CD4-positive, alpha-beta T cell treated with Interleukin-4 for 4 hours (primary cell): Measurements from ENCODE around the gene PRR35.
"Not testable (repeated sequence)": the region's sequence is repeated elsewhere in the genome, so short reads cannot be mapped to it uniquely, and the experiment has no call there.

Experiments
- DNase-seq: peaks from one replicate; pipeline ENCODE4 v3.0.0-alpha.2; 2020

The PRR35 gene

GRCh38 chr16:597655-598054 is 37.5 kb downstream of the PRR35 start:
- DNase-seq: not testable (repeated sequence)

- no peak for DNase-seq
Measured at GRCh38 chr16:598823-599739, 38.9 kb downstream of the PRR35 start.

GRCh38 chr16:600781-601180 is 40.6 kb downstream of the PRR35 start:
- no peak for DNase-seq

GRCh38 chr16:603933-604332 is 43.7 kb downstream of the PRR35 start:
- DNase-seq: no peak

- no peak for DNase-seq
Measured at GRCh38 chr16:606656-607307, 46.6 kb downstream of the PRR35 start.

GRCh38 chr16:608019-608418 is 47.8 kb downstream of the PRR35 start:
- DNase-seq: no peak

- DNase-seq: no peak
Measured at GRCh38 chr16:609316-609715, 49.1 kb downstream of the PRR35 start.

GRCh38 chr16:609984-610383 is 49.8 kb downstream of the PRR35 start:
- no peak for DNase-seq

- DNase-seq: peak; percentile 40
Measured at GRCh38 chr16:610513-611381, 50.6 kb downstream of the PRR35 start.

- no peak for DNase-seq
Measured at GRCh38 chr16:615122-615521, 54.9 kb downstream of the PRR35 start.
